GM12892 (cell line): ENCODE results near the gene PCK1.

ENCODE experiments used
- DNase-seq: peaks from one replicate; pipeline ENCODE4 v3.0.0; 2011; ENCODE audit not compliant: insufficient read length
- FAIRE-seq: peaks from 2 replicates; lab custom pipeline; 2011; peaks lifted over from hg19 to GRCh38; lab: Jason Lieb, UNC
- POLR2A ChIP-seq: IDR thresholded peaks from 2 replicates; pipeline ENCODE4 v1.6.1; 2011; ENCODE audit warnings: low read depth, low read length, control low read depth
- POLR2AphosphoS5 ChIP-seq: IDR thresholded peaks from 2 replicates; pipeline ENCODE4 v1.6.1; 2011; ENCODE audit warnings: low read depth, low read length, control low read depth
- TAF1 ChIP-seq: IDR thresholded peaks from 2 replicates; pipeline ENCODE4 v1.6.1; 2011; ENCODE audit warnings: low read depth, mild to moderate bottlenecking, control low read depth, low read length, borderline replicate concordance

Gene PCK1

DNA sequence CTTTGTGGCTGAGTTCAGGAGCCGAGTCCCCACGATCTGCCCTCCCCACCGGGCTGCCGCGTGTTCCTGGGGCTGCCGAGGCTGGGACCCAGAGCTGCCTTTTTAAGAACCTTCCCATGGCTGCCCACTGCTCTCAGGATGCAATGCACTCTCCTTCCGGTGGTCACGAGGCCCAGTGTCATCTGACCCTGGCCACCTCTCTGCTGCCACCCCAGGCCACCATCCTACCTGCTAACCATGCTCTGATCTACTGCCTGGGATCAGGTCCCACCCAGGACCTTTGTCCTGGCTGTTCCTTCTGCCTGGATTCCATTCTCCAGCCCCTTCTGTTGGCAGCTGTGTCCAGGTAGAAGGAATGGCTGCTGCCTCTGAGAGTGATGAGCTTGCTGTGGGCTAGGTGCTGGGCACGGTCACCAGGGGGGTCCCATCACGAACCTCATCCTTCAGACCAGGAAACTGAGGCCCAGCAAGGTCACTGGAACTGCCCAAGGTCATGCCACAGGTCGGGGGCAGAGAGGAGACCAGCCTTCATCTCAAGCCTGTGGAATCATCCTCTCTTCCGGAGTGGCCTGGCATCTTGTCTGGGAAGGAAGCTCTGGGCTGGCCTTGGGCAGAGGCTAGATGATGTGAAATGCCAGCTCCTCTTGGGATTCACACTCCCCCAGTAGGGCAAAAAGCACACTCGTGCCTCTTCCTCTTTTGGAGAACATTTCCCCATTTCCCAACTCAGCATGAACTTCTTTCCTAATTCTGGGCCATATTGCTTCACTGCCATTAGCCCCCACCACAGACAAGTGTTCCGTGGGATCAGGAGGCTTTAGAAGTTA, 20.5 kb downstream of the PCK1 start:
- FAIRE-seq: no peak
- TF ChIP-seq TAF1 (no peak), POLR2A (no peak), POLR2AphosphoS5 (no peak)

DNA sequence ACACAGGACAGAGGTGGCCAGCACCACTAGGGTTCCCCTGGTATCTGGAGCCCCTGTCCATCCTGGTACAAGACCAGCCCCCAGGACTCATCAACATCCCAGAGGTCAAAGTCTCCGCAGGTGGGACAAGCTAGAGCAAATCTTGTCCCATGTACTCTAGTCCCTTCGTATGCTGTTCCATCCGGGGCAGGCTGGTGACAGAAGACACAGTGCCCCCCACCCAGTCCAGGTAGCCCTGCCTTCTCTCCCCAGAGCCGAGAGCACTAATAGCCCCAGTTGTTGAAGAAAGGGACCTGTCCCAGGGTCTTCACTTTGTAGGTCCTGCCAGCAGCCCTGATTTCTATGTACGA, 21.1 kb downstream of the PCK1 start:
- DNase-seq: no peak
- no peak for TF ChIP-seq POLR2A
- no peak for TF ChIP-seq POLR2AphosphoS5
- no peak for TF ChIP-seq TAF1
- FAIRE-seq: no peak

More for the DNA sequence above, 20.5 kb downstream of the PCK1 start:
- no peak for DNase-seq

DNA sequence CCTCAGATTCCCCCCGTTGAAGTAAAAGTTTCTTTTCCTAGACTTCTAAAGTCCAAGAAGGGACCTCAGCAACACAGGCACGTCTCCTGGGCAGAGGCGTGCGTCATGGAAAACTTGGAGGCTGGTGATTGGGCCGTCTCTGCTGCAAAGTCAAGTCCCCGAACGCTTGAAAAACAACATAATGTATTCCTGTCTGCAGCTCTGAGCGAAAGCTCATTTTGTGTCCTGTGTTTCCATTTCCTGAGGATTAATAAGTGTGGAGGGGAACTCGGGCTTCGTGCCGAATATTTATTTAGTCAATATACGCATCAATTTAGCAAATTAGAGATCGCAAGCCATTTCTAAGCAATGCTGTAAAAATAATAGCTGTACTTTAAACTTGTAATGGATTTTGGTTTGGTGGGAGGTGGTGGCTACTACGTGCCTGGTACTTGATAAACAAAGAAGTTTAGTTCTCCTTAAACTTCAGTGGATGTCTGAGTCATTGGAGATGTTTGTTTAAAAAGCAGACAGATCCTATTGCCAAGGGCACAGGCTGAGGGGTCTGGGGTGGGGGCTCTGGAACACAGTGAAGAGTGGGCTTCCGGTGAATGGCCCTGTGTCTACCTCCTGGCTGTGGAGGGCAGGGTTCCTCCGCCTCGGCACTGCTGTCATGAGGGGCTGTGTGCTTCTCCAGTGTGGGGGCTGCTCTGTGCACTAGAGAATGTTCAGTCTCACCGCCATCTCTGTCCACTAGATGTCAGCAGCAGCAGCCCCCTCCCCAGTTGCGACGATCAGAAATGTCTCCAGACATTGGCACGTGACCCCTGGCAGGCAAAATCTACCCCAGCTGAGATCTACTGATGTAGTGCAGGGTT, 21.8 kb downstream of the PCK1 start:
- no peak for DNase-seq
- no peak for FAIRE-seq
- no peak for TF ChIP-seq TAF1

DNA sequence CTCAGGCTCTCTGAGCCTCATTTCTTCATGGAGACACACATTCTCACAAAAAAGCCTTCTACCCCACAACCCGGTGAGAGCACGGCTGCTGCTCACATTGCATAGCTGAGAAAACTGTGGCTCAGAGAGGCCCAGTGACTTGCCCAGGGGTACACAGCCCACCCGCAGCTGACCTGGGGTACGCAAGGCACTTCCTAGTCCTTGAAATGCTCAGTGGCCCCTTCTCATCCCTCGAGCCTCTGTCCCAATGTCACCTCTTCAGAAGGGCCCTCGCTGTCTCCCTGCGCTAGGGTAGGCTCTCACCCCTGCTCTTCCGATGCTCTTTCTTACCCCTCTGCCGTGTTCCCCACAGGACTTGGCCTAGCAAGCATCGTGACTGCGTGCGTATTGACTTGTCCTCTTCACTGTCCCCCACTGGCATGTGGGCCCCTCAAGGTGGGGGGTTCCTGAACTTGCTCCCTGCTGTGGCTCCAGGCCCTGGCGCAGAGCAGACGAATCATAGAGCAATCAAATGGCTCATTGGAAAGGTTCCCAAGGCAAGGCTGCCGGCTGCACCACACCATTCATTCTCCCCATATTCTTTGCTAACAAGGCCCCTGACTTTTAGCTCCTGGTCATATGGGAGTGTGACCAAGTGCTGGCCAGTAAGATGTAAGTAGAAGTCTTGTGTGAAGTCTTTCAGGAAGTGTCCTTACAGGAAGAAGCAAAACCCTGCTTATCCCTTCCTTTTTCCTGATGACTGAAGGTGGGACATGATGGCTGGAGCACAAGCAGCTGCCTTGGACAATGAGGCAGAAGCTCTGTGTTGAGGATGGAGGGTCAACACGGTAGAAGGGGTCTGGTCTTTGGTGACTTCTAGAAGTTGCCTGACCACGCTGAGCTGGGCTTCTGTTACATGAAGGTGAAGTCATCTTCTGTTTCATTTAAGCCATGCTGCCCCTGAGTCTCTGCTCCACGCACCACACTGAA, 22.7 kb downstream of the PCK1 start:
- DNase-seq (no peak), FAIRE-seq (no peak)
- TF ChIP-seq TAF1 (no peak), POLR2A (no peak), POLR2AphosphoS5 (no peak)

DNA sequence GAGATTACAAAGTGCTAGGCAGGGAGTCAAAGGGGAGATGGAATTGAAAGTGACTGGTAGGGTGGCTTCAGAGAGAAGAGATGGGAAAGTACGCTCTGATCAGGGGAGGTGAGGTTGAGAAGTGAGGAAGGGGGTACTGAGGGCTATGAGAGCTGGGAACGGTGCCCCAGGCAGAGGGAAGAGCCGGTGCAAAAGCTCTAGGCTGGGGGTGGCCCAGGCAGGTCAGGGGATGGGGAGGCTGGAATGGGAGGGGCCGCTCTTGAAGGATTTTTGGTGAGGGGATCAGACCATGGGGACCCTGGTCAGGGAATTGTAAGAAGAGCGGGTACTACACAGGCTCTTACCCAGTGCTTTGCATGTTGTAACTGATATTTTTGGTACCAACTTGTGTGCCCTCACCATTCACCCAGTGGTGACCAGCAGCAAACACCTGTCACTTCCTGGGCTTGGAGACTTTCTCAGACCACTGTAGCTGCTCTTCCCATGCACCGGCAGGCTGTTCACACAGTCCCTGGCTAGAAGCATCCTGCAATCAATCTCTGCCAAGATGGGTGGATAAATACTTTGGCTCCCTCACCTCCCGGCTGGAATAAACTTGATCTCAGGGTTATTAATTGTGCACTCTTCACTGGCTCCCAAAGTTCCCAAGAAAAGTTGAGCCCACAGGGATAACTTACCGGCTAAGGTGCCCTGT, 24.0 kb downstream of the PCK1 start:
- DNase-seq (no peak), FAIRE-seq (no peak)
- no peak for TF ChIP-seq TAF1
- TF ChIP-seq POLR2AphosphoS5: no peak
- no peak for TF ChIP-seq POLR2A

DNA sequence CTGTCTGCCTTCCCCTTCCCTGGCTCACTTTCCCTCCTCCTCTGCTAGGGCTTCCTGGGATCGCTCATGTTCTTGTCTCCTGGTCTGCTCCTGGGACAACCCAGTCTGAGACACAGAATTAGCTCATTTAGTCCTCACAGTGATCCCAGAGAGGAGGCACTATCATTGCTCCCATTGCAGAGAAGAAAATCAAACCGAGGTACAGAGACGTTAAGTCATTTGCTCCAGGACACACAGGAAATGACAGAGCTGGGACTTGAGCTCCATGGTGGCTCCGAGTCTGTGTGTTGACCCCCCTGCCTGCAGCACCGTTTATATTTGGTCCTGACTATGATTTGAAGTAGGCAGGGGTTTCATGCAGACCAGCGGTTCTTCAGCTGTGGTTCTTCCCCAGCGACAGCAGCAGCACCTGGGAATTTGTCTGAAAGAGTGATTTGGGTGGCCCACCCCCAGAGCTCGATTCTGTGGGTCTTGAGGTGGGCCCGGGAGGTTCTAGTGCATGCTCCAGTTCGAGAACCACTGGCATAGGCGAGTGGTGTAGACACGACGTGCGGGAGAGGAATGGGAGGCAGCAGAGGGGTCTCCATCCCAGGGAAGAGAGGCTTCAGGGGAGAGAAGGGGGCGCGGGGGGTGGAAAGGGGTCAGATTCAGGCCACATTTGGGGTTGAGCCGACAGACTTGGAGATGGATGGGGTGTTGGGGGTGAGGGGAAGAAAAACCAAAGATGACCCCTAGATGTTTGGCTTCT, 24.7 kb downstream of the PCK1 start:
- FAIRE-seq: no peak
- DNase-seq: no peak
- TF ChIP-seq TAF1 (no peak), POLR2A (no peak), POLR2AphosphoS5 (no peak)

DNA sequence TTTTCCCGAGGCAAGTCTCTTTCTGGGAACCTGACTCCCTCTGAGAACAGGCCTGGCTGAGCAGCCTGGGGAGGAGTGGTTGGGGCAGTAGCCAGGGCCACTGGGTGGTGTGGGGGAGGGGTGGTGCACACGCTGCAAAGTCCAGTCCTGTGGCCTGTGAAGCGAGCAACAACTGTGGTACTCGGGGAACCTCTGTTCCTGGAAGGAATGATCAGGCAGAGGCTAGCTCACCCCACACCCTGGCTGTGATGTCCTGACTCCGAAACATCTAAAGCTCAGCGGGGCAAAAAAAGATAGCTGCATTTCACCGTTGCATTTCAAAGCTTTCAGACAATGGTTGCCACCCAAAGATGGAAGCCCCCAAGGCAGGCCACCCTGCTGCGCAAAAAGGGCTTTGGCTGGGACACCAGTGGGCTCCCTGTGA, 25.5 kb downstream of the PCK1 start:
- TF ChIP-seq POLR2AphosphoS5 (no peak), TAF1 (no peak), POLR2A (no peak)
- FAIRE-seq: no peak
- DNase-seq: no peak

DNA sequence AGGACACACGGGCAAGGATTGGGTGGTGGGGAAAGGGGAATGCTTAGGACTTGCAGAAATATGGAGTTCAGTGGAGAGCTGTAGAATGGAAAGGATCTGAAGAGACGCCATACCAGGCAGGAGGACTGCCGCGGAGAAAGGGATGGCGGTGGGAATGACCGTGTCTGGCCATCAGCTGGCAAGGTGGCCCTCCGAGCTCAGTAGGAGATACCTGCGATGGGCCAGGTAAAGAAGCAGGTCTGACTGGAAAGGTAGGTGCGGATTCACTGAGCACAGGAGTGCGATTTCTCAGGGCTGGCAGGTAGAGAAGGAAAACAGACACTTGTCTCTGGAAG, 26.0 kb downstream of the PCK1 start:
- no peak for TF ChIP-seq POLR2AphosphoS5
- no peak for TF ChIP-seq TAF1
- no peak for TF ChIP-seq POLR2A
- DNase-seq: no peak
- no peak for FAIRE-seq

DNA sequence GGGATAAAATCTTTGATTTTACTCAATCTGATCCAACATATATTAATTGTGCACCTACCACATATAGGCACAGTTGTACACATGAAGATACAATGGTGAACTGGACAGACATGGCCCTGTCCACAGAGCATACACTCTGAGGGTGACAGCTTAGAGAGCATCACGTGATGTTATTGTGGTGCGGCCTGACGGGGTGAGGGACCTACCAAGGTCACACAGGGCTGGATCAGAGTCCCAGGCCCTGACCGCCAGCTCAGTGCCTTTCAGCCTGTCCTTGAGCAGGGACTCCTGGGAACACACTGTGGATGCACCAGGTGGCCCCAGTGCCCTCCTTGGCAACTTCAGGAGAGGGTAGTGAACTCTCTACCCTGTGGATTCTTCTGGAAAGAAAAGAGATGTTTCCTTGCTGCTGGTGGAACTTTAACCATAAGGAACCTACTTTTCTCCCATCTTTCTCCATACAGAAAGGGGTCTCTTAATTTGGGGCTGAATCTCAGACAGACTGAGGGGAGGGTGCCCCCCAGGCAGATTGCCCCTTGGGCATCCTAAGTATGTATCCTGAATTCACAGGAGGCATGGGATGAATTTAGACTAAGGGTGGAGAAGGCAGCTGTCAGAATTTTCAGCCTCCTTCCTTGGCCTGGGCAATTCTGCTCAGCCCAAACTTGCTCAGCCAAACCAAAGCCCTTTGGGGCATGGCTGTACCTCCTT, 26.5 kb downstream of the PCK1 start:
- TF ChIP-seq POLR2A (no peak), TAF1 (no peak), POLR2AphosphoS5 (no peak)
- no peak for DNase-seq
- FAIRE-seq: no peak
